Stimulated activated CD4-positive, alpha-beta T cell treated with anti-CD3 and anti-CD28 coated beads, Interleukin-4, amount 100 ng/mL, for 4 hours (primary cell): ENCODE results near the gene AK9.

Experiments
- DNase-seq, 2 experiments: peaks; one replicate each; pipeline ENCODE4 v3.0.0-alpha.2; 2020

The AK9 gene

DNA sequence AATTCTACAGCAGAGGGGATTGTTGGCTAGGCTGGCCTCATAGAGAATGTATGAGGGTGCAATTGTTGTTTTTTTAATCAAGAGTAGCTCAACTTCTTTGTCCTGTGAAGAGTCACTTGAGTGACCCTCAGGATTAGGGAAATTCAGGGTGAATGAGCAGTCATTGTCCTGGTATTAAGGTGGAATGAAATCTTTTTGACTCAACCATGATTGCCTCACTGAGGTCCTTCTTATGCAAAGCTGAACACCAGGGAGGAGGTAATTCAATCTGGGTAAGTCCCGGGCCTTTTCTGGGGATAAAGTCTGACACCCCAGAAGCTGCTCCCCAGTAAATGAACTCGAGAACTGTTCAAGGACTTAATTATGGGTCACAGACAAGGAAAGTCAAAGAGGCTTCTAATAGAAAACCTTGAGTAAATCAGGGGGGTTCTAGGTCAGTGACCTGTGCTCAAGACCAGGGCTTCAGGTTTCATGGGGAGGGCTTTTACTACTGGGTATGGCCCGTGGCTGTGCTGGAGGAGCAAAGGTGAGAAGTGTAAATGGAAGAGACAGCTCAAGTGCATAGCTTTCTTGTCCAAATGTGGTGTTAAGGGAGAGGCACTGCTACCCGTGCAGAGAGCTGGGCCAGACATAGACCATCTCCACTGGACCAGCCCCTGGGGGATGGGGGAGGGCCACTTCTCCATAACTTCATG lies 182.7 kb downstream of the AK9 start:
- DNase-seq = no peak

DNA sequence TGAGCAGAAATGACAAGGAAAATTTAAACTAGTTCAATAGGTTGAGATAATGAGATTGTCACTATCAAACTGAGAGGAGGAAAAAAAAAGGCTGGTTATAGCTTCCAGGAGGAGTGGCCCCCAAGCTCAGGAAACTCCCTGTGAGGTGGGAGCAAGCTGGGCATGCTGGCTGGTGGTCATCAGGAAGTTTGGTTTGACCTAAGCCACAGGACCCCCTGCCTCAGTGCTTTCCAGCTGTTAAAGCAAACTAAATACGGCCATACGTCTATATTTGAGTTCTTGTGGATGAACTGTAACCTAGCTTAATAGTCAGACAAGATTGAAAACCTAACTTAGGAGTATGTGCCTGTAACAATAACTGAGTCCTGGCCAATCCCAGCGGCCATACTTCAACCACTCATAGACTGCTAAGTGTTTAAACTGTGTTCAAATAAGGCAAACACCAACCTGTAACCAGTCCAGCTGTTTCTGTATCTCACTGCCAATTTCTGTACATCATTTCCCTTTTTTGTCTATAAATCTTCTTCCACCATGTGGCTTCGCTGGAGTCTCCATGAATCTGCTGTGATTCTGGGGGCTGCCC lies 183.4 kb downstream of the AK9 start:
- DNase-seq = no peak

DNA sequence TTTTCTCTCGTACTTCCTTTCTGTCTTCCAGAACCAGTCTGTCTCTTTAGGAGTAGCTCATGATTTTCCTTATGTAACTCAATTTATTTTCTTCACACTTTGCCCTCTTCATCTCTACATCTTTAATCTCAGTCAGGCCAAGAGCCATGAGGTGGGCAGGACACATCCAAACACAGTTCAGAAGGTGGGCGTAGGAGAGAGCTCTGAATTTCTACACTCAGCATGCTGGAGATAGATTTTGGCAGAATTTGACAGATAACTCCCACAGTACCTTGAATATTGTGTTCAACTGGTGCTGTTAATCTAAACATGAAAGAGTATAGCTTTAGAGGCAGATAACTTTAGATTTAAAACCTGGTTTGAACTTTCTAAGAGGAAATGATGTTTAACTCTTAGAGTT lies 184.2 kb downstream of the AK9 start:
- no peak for DNase-seq

DNA sequence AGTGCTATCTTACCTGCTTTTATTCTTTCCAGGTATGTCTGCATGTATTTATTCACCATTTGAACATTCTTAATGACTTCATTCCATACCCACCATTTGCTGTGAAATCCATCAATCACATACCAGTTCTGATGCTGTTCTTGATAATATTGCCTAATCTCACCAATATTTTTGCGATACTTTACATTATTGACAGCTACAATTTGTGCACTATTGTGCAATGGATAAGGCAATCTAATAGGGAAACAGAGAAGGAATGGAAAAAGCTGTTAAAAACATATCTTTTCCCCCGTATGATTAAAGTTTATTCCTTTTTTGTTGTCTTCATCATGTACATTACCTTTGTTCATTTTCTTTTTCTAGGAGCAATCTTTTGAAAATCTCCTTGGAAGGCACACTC lies 184.7 kb downstream of the AK9 start:
- DNase-seq = no peak

DNA sequence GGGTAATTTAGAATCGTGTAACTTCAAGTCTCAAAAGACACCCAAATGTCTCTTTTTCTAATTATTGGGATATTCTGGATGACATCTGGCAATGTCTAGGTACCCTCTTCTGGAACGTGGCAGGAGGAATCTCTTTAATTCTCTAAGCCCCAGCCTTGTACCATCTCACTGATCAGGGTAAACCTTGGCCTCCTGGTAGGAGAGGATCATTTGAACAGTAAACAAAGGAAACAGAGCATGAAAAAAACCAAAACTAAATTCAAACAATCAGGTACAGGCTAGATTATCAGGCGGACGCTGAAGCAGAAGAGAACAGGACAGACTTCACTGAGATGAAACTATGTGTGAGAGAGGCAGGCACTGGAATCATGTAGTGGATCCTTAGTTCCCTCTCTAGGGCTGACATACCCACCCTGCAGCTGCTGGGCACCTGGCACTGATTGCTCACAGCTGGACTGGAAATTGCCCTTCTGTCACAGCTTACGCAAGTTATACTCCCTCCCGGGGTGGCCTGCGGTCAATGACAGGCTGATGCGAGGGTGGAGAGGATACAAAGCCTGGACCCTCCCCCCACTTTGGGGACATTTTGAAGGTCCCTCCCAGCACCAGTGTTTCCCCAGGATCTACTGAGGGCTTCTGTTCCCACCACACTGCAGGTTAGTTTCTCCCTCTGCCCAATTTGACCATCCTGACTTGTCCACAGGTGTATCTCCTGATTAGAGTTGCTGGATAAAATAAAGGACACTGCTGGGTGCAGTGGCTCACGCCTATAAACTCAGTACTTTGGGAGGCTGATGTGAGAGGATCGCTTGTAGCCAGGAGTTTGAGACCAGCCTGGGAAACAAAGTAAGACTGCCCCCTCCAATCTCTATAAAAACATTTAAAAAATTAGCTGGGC lies 187.4 kb downstream of the AK9 start:
- no peak for DNase-seq

DNA sequence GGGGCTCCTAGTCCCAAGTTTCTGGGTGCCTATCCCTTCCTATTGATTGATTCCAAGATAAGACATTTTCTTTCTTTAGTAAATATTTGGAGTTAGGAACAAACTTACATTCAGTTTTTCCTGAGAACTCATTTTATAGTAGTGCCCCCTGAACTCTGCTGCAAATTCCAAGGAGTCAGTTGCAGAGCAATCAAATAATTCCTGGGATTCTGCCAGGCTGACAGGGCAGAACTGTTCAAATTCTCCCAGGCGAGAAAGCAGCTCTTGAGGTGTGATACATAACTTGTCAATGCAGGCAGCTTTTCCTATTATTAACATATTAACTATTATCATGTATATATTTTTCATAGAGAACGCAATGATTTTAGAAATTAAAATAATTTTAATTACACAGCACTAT lies 192.1 kb downstream of the AK9 start:
- DNase-seq = no peak

DNA sequence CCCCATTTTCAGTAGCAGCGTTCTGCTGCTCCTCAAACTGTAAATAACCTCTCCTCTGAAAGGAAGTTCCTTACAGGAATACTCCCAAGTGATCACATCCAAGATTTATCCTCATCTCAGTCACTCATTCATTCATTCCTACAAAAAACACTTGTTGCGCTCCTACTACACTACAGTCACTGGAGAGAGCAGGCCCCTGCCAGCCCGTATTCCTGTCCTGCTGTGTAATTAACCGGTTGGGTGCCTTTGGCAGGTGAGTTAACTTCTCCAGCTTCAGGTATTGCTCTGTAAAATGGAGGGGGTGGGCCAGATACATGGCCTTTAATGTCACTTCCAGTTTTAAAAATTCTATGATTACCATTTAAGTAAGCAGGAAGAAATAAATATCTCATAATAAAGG lies 192.9 kb downstream of the AK9 start:
- no peak for DNase-seq

DNA sequence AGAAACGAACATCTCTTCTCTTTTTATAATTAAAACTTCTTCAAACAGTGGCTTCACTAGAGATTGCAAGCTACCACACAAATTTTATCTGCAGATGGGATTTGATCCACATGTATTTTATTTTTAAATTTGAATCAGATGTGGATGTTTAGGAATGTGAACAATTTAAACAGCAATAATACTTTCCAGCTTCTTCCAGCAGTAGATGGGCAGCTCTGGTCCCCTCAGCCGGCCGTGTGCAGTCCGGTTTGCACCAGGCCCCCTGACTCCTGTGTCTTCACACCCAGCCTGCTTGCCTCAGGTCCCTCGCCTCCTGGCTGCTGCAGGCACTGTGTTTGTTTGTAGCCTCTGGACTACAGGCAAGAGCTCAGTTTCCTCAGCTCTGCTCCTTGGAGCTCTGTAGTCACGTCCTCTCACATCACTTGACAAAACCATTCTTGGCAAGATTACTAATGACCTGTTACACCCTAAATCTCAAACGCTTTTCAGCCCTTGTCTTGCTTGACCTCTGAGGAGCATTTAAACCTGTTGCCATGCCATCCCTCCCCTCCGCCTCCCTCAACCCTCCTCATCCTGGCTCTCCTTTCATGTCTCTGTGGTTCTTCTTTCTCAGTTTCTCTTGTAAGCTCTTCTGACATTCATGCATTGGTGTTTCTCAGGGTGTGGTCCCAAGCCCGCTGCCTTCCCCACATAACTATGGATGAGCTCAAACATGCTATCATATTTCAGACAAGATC lies 194.8 kb downstream of the AK9 start:
- DNase-seq = no peak

DNA sequence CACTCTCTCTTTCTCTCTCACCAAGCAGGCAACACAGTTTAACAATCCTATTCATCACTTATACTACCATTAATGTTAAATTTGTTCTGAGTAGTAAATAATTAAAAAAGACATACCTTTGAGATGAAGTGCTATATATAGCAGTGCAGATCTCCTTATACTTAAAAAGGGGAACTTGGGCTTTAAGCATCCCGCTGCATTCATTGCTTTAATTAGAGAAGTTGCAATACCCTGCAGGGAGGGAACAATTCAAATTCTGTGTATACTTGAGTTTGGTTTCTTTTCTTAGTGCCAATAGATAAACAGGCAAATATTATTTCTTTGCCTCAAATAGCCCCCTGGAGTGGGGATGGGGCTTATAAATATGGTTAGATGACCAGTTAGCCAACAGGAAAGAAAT lies 197.1 kb downstream of the AK9 start:
- DNase-seq = no peak

DNA sequence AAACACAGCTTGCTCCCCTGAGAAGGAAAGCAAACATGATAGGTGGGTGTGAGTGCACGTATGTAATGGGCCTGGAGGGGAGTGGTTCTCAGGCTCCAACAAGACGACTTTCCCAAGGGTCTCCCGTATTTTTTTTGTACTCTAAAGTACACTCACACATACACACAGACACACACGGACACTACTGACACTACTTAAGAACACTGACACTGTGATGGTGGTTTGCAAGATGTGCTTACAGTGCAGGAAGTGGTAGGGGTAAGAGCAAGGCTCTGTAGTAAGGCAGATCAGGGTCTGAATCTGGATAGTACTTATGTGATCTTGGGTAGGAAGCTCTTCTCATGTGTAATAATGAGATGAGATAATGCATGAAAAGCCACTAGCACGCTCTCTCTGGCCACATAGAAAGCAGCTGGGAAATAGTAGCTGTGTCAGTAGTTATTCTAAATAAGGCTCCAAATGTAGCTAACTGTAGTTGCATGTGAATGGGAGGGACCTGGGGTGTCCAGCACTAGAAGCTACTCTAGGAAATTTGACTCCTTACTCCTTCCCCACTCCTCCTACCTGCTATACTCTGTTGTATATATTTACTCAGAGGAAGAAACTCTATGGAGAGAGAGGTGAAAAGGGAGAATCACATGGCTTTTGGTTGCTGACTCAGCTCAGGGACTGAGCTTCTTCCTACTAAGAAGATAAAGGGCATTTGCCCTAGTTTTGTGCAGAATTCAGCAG lies 199.6 kb downstream of the AK9 start:
- no peak for DNase-seq

DNA sequence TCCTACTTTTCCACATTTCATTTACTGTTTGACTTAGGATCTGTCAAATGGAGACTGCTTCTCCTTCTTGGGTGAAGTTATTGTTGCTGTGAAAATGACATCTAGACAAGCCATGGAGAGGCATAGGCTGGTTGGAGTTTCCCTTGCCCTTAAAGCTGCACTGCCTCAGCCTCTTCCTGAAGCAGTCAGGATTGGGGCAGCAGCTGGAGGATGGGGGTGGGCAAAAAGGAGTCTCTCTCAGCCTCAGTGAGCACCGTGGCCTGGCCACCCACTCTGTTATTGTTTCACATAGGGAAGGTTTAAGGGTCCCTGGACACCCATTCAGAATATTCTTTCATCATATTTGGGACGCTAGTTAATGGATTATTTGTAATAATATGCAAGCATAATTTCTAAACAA lies 200.3 kb downstream of the AK9 start:
- no peak for DNase-seq

DNA sequence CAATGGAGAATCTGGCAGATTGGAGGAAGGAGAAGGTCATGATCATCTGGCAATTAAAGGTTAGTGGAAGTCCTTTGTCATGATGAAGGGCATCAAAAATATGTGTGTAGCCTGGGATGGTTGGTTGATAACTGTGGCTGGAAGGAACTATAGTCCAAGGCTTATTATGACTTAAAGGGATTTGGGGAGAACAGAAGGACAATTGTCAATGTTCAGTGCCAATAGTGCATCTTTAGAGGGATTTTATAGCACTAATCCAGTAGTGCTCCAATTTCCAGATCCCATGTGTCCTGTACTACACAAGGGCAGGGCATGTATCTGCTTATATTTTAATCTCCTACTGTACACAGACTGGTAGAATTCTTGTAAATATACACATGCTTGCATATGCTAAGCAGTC lies 203.0 kb downstream of the AK9 start:
- DNase-seq = no peak

DNA sequence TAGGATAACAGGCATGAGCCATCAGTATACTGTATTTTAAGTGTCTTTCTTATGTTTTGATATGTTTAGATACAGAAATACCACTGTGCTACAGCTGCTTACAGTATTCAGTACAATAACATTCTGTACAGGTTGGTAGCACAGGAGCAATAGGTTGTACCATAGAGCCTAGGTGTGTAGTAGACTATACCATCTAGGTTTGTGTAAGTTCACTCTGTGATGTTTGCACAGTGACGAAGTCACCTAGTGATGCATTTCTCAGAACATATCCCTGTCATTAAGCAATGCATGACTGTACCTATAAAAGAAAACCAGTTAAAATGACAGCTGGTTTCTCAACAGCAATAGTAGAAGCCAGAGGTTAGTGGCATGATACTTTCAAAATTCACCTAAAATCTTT lies 204.9 kb downstream of the AK9 start:
- DNase-seq = no peak

DNA sequence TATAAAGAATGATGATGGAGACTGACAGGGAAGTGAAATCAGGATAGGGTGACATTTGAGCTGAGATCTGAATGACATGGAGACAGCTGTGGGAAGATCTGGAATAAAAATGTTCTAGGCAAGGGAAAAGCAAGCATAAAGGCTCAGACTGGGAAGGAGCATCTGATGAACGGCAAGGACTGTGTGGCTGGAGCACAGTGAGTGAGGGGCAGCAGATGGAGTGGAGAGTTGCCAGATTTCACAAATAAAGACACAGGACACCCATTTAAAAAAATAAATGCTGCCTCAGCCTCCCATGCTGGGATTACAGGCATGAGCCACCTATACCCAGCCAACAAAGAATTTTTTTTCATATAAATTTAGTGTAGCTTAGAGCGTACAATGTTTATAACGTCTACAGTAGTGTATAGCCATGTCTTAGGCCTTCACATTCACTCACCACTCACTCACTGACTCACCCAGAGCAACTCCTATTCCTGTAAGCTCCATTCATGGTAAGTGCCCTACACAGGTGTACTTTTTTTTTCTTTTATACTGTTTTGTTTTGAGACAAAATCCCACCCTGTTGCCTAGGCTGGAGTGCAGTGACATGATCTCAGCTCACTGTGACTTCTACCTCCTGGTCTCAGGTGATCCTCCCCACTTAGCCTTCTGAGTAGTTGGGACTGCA lies 205.6 kb downstream of the AK9 start:
- DNase-seq = no peak

DNA sequence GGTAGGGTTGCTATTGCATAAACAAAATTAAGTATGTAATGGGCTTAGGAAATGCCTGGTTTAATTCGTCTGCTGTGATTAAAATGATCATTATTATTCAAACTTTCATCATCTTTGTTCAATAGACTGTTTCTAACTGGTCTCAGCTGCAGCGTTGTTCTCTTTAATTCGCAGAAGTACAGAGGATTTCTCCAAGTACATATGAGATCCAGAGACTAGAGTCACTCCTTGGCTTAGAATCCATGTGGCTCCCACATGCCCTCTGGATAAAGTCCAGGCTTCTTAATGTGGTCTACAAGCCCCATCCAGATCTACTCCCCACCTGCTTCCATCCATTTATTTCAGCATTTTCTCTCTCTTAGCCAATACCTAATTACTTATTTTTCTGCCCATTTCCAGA lies 206.9 kb downstream of the AK9 start:
- no peak for DNase-seq

DNA sequence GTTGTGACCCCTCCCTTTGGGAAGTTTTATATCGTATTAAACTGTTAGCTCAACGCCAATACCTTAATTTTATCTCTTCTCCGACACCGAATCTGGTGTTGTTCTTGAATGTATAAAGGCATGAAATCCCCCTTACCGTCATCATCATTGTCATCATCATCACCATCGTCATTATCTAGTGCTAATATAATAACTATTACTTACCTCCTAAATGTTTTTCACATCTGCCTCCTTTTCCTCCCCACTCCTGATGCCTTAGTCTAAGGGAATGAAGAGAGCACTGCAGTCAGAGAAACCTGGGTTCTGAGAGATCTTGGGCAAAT lies 207.3 kb downstream of the AK9 start:
- DNase-seq = no peak

DNA sequence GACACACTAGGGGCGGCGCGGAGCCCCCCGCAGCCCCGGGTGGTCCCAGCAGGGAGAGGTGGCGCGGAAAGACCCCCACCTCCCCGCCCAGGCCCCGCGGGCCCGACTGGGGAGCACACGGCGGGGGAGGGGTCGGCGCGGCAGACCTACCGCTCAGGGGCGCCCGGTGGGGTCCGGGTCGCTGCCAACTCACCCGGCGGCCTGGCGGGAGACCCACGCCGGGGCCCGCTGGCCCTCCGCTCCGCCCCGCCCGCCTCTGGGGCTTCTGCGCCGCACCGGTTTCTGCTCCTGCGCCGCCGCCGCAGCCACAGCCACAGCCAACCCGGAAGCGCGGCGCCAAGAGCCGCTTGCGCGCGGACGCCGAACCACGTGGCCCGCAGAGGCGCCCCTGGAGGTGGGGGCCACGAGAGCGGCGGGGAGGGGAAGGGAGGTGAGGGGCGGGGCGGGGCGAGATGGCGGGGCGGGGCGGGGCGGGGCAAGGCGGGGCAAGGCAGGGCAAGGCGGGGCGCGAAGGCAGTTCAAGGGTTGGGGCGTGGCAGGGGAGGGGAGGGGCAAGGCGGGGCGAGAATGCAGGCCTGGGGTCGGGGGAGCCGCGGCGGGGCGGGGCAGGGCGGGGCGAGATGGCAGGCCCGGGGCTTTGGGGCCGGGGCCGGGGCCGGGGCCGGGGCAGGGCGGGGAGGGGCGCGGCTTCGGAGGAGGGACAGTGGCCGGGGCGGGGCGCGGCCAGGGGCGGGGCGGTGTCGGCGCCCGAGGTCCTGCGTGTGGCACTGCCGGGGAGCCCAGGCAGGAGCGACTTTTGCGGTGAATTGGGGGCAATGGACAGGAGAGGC lies 207.9 kb downstream of the AK9 start, which contains the start of gene ZBTB24:
TSS of gene ZBTB24 (minus strand) at position 315 of the 830 bp plus-strand sequence. CDS start 1,193 bp downstream, outside the sequence.
- DNase-seq = peak; percentile 86 to 89

DNA sequence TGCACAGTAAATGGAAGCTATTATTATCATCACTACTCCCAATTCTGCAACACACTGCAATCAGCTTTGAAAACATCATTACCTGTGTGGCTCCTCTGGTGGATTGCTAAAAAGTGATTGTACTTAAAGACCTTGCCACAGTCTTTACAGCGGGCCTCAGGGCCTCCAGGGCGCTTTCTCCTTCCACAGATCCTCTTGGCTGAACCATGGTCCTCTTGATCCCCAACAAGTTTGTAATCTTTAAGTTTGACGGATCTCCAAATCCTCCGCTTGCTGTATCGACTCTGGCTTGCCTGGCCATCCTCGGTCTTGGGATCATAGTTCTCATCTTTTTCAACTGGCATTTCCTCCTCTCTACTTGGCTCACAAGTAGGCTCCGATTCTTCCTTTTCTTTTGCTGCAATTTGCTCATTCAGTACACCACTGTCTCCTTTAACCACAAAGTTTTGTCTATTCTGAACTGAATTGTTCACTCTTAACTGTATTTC lies 210.0 kb downstream of the AK9 start:
- DNase-seq = no peak

DNA sequence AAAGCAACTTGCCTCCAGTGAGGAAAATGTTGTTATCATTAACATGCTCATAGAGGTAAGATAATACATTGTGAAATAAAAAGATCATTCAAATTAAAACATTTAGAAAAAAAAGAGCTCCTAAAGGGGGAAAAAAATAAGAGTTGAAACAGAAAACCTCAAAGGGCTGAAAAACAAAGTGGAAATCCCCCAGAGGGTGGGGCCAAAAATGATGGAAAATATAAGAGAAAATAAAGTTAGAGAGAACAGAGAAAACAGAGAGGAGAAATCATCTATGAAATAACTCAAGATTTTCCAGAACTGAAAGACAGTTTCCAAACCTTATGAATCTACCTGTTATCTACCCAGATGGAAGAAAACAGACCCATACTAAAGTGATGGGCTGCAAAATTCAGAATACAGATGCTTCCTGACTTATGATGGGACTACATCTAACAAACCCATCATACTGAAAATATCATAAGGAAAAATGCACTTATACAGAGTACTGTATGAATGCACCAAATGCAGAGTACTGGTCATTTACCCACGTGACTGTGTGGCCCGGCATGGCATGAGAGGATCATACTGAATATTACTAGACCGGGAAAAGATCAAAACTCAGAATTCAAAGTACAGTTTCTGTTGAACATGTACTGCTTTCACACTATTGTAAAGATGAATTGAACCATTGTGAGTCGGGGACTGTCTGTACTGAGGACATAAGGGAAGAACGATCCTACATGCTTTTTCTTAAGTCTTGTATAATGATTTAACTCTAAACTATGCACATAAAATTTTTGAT lies 212.0 kb downstream of the AK9 start:
- DNase-seq = peak in 1 of 2 experiments; percentile 23

DNA sequence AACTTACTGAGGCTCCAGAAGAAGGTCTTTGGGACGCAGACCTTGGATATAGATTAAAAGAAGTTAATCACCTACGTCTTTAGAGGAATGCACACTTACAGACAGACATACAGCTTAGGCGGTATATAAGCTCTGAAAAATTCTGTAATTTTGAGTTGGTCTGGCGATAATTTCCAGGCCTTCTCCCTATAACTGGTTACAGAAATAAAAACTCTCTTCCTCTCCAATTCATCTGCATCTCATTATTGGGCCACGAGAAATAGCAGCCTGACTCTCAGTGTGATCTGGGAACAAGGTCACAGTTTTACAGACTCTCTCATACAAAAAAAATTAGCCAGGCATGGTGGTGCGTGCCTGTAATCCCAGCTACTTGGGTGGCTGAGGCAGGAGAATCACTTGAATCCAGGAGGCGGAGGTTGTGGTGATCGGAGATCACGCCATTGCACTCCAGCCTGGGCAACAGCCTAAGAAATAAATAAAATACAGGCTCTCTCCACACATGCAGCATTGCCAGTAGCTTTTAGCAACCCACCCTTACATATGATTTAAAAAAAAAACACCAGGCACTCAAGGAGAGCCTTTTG lies 212.7 kb downstream of the AK9 start:
- no peak for DNase-seq
